Neural crest cell (in vitro differentiated cells): Measurements from ENCODE around the gene INMT. TPM values are rescaled to one million over a fixed set of nuclear protein-coding genes. Genes with fewer than 3 reads are reported as not detected.
A peak's percentile ranks its signal among the peaks of the same experiment; 100 is the strongest.

ENCODE experiments used
- DNase-seq: peaks from one replicate; pipeline ENCODE4 v3.0.0; 2021; ENCODE audit warnings: low read depth, mixed read lengths, low spot score
- H3K27ac Mint-ChIP-seq: one replicate; pipeline ENCODE4 v1.8.0; 2021; ENCODE audit warnings: mild to moderate bottlenecking, mixed read lengths; ENCODE audit not compliant: unreplicated experiment
- H3K27me3 Mint-ChIP-seq: 2 replicates; pipeline ENCODE4 v1.8.0; 2021; ENCODE audit warnings: low read depth, mild to moderate bottlenecking, mixed read lengths
- H3K36me3 Mint-ChIP-seq: 2 replicates; pipeline ENCODE4 v1.8.0; 2021; ENCODE audit warnings: low read depth, mild to moderate bottlenecking, mixed read lengths
- H3K4me1 Mint-ChIP-seq: 2 replicates; pipeline ENCODE4 v1.8.0; 2021; ENCODE audit warnings: mixed read lengths
- H3K4me3 Mint-ChIP-seq: one replicate; pipeline ENCODE4 v1.8.0; 2021; ENCODE audit warnings: mild to moderate bottlenecking, mixed read lengths
- H3K9me3 Mint-ChIP-seq: 2 replicates; pipeline ENCODE4 v1.8.0; 2021; ENCODE audit warnings: mixed read lengths
- CTCF ChIP-seq: fragments of 200-600 bp; sonication (generic); conservative IDR thresholded peaks from 2 replicates; pipeline ENCODE4 v1.5.0; 2021; ENCODE audit warnings: antibody characterized with exemption, mild to moderate bottlenecking
- total RNA-seq: library from RNA; stranded (reverse); gene quantifications from 2 replicates; pipeline ENCODE4 v1.2.1, GENCODE V29; 2021

The INMT gene
- total RNA-seq, 1 donor from 2014 or later, result 0.77 TPM

- no peaks in the 10 kb centered on the region for H3K36me3 Mint-ChIP-seq
- H3K27me3 Mint-ChIP-seq, result peaks cover 3% of the 10 kb centered on the region
- peaks cover 16% of the 10 kb centered on the region for H3K4me1 Mint-ChIP-seq
- no peaks in the 10 kb centered on the region for H3K9me3 Mint-ChIP-seq
- no peak within 1 kb of the TSS for H3K4me3 Mint-ChIP-seq
- peak; percentile 62 for DNase-seq
- peak; percentile 18 for TF ChIP-seq CTCF
- peak within 1 kb of the TSS; percentile 79 for H3K27ac Mint-ChIP-seq
These were observed 19.4 kb downstream of the INMT start, which contains the start of gene MINDY4 for GRCh38 chr7:30771174-30771879. Gene MINDY4 (plus strand): TSS chr7:30771417. CDS start chr7:30771494, 77 bp downstream.

- no peak for TF ChIP-seq CTCF
- no peaks in the 10 kb centered on the region for H3K9me3 Mint-ChIP-seq
- no peak overlapping the region for H3K4me3 Mint-ChIP-seq
- no peaks in the 10 kb centered on the region for H3K36me3 Mint-ChIP-seq
- peaks cover 16% of the 10 kb centered on the region for H3K4me1 Mint-ChIP-seq
- no peak for DNase-seq
- H3K27me3 Mint-ChIP-seq, result peaks cover 3% of the 10 kb centered on the region
- H3K27ac Mint-ChIP-seq, result peak overlapping the region; percentile 79
These were observed 20.0 kb downstream of the INMT start for GRCh38 chr7:30771880-30772425.

GRCh38 chr7:30772984-30773383, 21.0 kb downstream of the INMT start:
- peaks cover 2% of the 10 kb centered on the region for H3K27me3 Mint-ChIP-seq
- H3K27ac Mint-ChIP-seq, result no peak overlapping the region
- H3K9me3 Mint-ChIP-seq, result no peaks in the 10 kb centered on the region
- H3K4me1 Mint-ChIP-seq, result peaks cover 16% of the 10 kb centered on the region
- DNase-seq, result no peak
- no peak overlapping the region for H3K4me3 Mint-ChIP-seq
- TF ChIP-seq CTCF, result no peak
- no peaks in the 10 kb centered on the region for H3K36me3 Mint-ChIP-seq

- DNase-seq, result no peak
- no peaks in the 10 kb centered on the region for H3K36me3 Mint-ChIP-seq
- H3K4me3 Mint-ChIP-seq, result no peak overlapping the region
- no peaks in the 10 kb centered on the region for H3K27me3 Mint-ChIP-seq
- no peak overlapping the region for H3K27ac Mint-ChIP-seq
- no peak for TF ChIP-seq CTCF
- H3K9me3 Mint-ChIP-seq, result no peaks in the 10 kb centered on the region
- H3K4me1 Mint-ChIP-seq, result peaks cover 10% of the 10 kb centered on the region
These were observed 24.1 kb downstream of the INMT start for GRCh38 chr7:30775992-30776391.

GRCh38 chr7:30776971-30777370, 25.0 kb downstream of the INMT start:
- H3K27ac Mint-ChIP-seq, result no peak overlapping the region
- DNase-seq, result no peak
- H3K4me1 Mint-ChIP-seq, result peaks cover 8% of the 10 kb centered on the region
- H3K4me3 Mint-ChIP-seq, result no peak overlapping the region
- no peak for TF ChIP-seq CTCF
- H3K27me3 Mint-ChIP-seq, result no peaks in the 10 kb centered on the region
- H3K36me3 Mint-ChIP-seq, result peaks cover 5% of the 10 kb centered on the region
- no peaks in the 10 kb centered on the region for H3K9me3 Mint-ChIP-seq
